Kidney capillary endothelial cell (primary cell): ENCODE measurements around the gene ANKRD34A.

Experiments
- DNase-seq: peaks from one replicate; pipeline ENCODE4 v3.0.0-alpha.2; 2018; ENCODE audit warnings: low spot score

The ANKRD34A gene

GRCh38 chr1:145990249-145990855 is 26.0 kb upstream of the ANKRD34A start:
- DNase-seq, result no peak

GRCh38 chr1:145988773-145989172 is 24.4 kb upstream of the ANKRD34A start:
- DNase-seq, result no peak

GRCh38 chr1:145987926-145988325 is 23.6 kb upstream of the ANKRD34A start:
- no peak for DNase-seq

- DNase-seq, result no peak
Measured at GRCh38 chr1:145986551-145986950, 22.2 kb upstream of the ANKRD34A start.

GRCh38 chr1:145985502-145986439 is 21.4 kb upstream of the ANKRD34A start:
- no peak for DNase-seq

- DNase-seq, result no peak
Measured at GRCh38 chr1:145985129-145985501, 20.7 kb upstream of the ANKRD34A start.

- no peak for DNase-seq
Measured at GRCh38 chr1:145983960-145984830, 19.8 kb upstream of the ANKRD34A start.

- DNase-seq, result no peak
Measured at GRCh38 chr1:145983206-145983675, 18.9 kb upstream of the ANKRD34A start.

- no peak for DNase-seq
Measured at GRCh38 chr1:145982010-145982723, 17.8 kb upstream of the ANKRD34A start.

- no peak for DNase-seq
Measured at GRCh38 chr1:145980457-145980994, 16.2 kb upstream of the ANKRD34A start.

GRCh38 chr1:145979746-145980456 is 15.5 kb upstream of the ANKRD34A start:
- DNase-seq, result no peak

- peak; percentile 91 for DNase-seq
Measured at GRCh38 chr1:145978854-145979745, 14.7 kb upstream of the ANKRD34A start.

GRCh38 chr1:145978471-145978853 is 14.1 kb upstream of the ANKRD34A start:
- no peak for DNase-seq

- peak; percentile 85 for DNase-seq
Measured at GRCh38 chr1:145977486-145978470, 13.4 kb upstream of the ANKRD34A start.

GRCh38 chr1:145977016-145977415 is 12.6 kb upstream of the ANKRD34A start:
- DNase-seq, result no peak

GRCh38 chr1:145975216-145975615 is 10.8 kb upstream of the ANKRD34A start:
- DNase-seq, result no peak

GRCh38 chr1:145974721-145975120 is 10.3 kb upstream of the ANKRD34A start:
- no peak for DNase-seq

GRCh38 chr1:145972580-145972979 is 8.2 kb upstream of the ANKRD34A start:
- no peak for DNase-seq
